ENCODE data around the gene XRCC4.

DNA sequence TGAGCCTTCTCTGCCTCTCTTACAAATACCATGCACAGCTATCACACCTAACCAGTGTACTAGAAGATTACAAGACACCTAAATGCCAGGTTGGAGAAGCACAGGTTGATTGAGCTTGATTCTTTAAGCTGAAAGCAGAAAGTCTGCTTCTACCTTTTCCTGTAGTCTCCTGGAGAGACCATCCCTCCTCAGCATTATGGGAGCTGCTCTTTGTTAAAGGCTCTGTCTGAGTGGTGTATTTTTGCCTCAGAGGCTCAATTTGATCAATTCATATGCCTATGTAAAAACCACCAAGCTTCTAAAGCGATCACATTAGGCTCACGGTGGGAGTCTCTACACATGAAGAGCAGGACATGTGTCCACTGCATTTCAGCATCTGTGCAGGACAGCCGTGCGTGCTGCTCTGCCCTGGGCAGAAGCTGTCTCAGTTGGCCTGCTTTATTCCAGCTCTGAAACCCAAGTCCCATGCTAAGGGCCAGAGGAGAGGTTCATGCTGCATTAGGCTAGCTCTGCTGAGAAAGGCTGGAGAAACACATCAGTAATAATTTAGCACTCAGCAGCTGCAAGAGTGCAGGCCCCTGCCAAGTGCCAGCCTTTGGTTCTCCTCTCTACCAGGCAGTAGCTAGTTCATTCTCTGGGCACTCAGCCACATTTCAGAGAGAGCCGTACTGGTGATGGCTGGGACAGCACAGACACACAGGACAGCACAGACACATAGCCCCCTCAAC lies 41.8 kb upstream of the XRCC4 start:
- TF ChIP-seq, protein P1, sequence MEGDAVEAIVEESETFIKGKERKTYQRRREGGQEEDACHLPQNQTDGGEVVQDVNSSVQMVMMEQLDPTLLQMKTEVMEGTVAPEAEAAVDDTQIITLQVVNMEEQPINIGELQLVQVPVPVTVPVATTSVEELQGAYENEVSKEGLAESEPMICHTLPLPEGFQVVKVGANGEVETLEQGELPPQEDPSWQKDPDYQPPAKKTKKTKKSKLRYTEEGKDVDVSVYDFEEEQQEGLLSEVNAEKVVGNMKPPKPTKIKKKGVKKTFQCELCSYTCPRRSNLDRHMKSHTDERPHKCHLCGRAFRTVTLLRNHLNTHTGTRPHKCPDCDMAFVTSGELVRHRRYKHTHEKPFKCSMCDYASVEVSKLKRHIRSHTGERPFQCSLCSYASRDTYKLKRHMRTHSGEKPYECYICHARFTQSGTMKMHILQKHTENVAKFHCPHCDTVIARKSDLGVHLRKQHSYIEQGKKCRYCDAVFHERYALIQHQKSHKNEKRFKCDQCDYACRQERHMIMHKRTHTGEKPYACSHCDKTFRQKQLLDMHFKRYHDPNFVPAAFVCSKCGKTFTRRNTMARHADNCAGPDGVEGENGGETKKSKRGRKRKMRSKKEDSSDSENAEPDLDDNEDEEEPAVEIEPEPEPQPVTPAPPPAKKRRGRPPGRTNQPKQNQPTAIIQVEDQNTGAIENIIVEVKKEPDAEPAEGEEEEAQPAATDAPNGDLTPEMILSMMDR (IDR thresholded peaks at IDR 0.05), result no peak
- no peak for TF ChIP-seq POLR2A (IDR thresholded peaks at IDR 0.05)
- TF ChIP-seq POLR2AphosphoS5 (IDR thresholded peaks at IDR 0.05), result no peak

Data from breast epithelium (tissue), 3 donors.